T-helper 1 cell treated with Interleukin-12 subunit alpha and Interleukin-12 subunit beta and Interleukin-4 antibody, amounts not matched to agents 30 ng/mL and 1 ng/mL, for 36 hours (primary cell): ENCODE results near the gene SYT14. TPM values are rescaled to one million over a fixed set of nuclear protein-coding genes. Genes with fewer than 3 reads are reported as not detected.
"Not testable (repeated sequence)": the region's sequence is repeated elsewhere in the genome, so short reads cannot be mapped to it uniquely, and the experiment has no call there.

Source experiments
- intact Hi-C: fragments of 100-400 bp; cut with micrococcal nuclease; formaldehyde crosslinking; loops from one replicate; pipeline ENCODE4 v1.15.1; 2024
- total RNA-seq: library from RNA; stranded (reverse); gene quantifications from 2 replicates; pipeline ENCODE4 v1.2.3, GENCODE V29; 2022

The SYT14 gene
- total RNA-seq, 1 donor from 2014 or later = not detected

- intact Hi-C loops = not testable (repeated sequence)
Measured at GRCh38 chr1:210112906-210113305, 174.9 kb downstream of the SYT14 start.

DNA sequence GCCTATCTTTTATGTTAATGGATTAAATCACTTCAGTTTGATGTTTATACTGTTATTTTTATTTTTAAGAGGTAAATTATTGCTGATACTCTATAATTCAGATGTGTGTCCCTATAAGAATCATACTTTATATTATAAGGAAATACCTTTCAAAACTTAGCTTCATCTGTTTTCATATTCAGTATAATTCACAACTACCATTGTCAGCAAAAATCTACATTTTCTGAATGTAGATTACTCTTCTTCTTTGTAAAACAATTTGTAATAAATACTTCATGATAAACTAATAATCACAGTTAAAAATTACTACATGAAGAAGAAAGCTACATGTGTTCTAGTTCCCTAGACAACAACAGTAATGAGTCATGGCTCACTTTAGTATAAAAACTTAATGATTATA lies 179.2 kb downstream of the SYT14 start:
- intact Hi-C loops = no loop called here

DNA sequence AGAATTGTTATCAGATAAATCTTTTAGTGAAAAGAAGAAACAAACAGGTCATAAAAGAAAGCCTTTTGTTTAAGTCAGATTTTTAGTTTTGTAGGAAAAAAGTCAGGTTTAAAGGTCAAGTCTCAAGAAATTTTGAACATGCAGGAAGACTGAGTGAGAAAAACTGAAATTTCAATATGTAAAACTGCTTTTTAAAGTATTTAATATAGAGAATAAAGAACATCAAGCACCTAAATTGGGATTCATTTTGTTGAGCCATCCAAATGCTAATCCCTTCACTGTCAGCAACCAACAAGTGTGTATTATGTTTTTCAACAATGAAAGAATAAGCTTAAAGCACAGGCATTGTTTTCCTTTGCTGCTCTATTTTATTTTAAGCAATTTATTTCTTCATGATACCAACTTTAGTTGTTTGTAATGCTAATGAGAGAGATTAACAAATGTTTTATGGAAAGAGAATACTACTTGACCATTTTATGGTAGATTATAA lies 179.7 kb downstream of the SYT14 start:
- intact Hi-C loops = no loop called here

DNA sequence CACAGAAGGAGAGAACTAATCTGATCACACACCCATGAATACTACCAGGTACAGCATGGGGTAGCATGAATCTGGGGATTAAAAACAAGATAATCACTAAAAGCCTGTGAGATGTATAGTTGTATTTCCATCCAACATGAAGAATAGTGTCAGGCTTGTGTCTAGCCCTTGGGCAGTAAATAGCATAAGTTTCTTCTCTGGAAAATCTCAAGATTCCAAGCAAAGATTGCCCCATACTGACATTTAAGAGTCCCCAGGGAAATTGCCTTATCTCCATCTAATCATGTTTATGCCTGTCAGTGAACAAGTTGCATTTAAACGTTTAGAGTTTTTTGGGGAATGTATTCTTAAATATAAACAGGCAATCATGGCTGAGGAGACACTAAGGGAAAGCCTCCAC lies 185.4 kb downstream of the SYT14 start:
- intact Hi-C loops = no loop called here

DNA sequence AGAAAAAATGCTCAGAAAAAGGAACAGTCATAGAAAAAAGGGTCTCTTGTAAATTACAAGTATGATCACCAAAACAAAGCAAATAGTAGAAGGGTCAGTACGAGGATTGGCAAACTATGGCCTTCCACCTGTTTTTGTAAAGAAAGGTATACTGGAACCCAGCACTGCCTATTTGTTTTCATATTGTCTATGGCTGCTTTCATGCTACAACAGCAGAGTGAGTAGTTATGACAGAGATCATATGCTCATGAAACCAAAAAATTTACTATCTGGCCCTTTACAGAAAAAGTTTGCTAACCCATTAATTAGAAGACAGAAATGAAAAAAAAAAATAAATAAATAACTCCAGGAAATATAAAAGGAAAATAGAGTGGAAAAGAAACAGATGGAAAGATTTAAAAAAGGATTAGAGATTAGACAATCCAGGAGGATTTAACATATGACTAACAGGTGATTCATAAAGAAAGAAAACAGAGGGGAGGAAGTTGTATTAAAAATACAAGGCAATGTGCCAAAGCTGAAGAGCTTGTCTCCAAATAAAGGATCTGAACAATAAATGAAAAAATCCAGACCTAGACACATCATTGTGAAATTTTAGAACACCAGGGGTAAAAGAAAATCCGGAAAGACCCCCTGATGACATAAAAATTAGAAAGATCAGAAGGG lies 186.0 kb downstream of the SYT14 start:
- intact Hi-C loops = no loop called here

DNA sequence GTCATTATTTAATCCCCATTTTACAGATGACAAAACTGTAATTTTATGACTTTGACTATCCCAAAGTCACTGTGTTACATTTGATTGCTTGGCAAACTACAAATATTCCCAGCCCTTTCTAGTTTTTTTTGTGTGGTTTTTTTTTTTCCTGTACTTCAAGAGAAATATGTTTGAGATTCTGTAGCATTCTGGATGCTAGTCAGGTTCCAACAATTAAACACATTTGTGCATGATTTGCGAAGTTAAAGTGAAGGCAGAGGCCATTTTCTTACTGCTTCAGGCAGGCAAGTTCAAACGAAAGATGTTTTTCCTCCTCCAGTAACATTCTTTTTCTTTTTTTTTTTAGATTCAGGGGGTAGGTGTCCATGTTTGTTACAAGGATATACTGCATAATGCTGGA lies 186.7 kb downstream of the SYT14 start:
- intact Hi-C loops = no loop called here

GRCh38 chr1:210125143-210125542 lies 187.1 kb downstream of the SYT14 start:
- intact Hi-C loops = no loop called here

DNA sequence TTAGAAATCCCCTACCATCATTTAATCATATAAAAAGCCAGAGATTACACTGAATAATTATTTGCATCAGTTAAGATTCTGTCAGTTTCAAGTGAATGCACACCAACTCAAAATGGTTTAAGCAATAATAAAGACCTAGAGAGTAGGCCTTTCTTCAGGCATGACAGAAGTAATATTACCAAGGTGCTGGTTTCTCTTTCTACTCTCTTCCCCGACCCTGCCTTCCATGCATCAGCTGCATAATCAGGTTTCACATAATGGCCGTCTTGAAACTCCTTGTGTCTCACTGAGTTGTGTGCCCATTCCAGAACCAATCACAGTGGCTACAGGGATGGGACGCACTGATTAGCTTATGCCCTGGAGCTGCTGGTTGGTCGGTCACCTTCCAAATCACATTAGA lies 191.1 kb downstream of the SYT14 start:
- intact Hi-C loops = no loop called here

DNA sequence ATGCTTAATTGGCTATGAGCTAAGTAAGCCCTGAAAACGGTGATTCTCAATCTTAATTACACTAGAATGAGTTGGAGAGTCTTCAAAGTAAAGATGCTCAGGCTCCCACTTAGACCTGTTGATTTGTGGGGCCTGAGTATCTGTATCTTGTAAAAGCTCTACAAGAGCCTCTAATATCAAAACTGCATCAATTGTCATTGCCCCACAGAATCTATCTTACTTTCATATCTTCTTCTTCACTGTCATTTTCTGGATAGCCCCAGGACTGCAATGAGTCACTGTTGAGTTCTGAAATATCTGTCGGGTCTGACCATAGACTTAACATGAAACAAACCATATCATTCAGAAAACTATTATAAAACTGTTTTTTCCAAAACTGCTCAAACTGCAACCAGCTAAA lies 191.7 kb downstream of the SYT14 start:
- intact Hi-C loops = no loop called here

- intact Hi-C loops = no loop called here
Measured at GRCh38 chr1:210132582-210132981, 194.6 kb downstream of the SYT14 start.

DNA sequence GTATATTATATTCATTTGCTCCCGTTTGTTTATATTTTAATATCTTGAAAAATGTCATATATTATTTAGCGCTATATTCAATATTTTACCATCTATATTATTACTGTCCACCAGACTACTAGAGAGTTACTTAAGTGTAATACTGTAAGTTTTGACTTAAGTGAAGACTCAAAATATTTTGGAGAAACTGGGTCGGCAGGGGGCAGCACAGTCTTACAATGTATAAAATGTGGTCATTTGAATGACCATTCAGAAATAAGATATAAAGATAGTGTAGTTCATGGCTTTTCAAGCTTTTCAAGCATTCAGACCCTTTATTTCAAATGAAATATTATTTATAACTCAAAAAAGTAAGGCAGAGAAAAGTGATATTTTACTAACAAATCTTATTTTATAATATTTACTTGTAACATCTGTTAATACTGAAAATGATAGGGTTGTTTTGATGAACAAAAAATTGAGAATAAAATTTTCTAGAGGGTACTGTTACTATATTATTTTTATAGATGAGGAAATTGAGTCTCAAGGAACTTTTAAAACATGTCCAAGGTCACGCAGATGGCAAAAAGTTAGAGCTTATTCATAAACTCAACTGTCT lies 205.5 kb downstream of the SYT14 start:
- intact Hi-C loops = loop anchor here (1.0 to 2.0 kb wide), 3 partner anchors 168 to 991 kb away; partner anchors contain the start of gene KCNH1

DNA sequence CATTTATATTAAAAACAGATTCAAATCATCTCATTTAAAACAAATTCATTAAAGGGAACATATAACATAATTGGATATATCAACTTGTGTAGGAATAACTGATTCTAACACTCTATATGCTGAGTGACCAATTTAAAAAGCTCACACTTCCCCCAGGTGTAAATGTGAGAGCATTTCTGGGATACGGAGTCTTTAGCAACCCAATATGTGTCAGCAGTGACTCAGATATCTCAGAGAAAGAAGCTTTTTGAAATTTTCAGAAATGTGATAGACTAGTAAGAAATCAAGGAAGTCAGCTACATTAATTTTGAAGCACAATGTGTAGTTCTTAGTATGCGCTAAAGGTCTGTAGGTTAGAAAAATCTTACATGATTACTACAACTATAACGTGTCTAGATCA lies 206.7 kb downstream of the SYT14 start:
- intact Hi-C loops = no loop called here

DNA sequence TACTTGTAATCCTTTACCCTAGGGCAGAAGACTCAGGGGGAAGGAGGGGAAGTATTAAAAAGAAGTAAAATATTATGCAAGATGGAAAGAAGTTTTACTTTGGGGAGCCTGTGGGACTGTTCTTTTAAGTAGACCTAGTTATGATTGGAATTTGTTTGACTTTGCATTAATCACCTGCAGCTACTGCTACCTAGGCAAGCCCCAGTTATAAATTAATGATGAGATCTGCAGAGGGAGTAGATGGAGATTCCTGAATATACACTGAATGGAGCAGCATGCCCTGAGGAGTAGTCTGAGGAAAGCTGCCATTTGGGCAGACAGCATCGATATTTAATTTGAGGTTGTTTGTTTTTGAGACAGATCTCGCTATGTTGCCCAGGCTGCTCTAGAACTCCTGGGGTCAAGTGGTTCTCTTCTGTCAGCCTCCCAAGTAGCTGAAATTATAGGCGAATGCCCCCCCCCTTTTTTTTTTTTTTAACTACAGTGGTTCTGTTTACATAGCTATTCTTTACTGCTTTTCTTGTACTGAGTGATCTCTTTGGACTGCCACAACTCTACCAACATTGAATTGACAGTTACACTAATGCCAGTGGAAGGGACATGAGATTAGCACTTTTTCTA lies 213.1 kb downstream of the SYT14 start:
- intact Hi-C loops = no loop called here

- intact Hi-C loops = no loop called here
Measured at GRCh38 chr1:210159211-210159610, 221.2 kb downstream of the SYT14 start.

- intact Hi-C loops = no loop called here
Measured at GRCh38 chr1:210170220-210170619, 232.2 kb downstream of the SYT14 start.

DNA sequence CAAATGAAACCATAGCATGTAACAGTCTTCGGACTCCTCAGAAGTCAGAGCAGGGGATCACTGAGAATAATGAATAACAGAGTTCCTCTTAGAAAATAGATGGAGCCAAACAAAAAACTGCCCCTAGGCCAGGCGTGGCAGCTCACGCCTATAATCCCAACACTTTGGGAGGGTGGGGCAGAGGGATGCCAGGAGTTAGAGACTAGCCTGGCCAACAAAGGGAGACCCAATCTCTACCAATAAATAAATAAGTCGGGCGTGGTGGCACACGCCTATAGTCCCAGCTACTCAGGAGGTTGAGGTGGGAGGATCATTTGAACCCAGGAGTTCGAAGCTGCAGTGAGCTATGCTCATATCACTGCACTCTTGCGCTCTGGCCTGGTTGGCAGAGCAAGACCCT lies 236.1 kb downstream of the SYT14 start:
- intact Hi-C loops = no loop called here

DNA sequence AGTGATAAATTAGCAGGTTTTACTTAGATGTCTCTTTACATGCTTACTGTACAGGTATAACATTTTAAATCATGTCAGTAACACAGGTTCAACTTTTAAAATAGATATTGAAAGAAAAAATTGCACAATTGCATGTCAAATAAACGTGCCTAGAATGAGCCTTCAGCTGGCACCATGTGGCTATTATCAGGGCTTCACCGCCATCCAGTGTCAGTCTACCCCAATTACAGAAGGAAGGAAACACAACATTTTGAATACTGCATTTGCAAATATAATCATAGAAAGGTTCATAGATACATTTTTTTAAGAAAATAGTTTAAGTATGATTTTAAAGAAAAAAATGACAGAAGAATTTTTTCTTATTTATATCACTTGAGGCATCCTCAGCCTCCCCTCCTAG lies 247.0 kb downstream of the SYT14 start:
- intact Hi-C loops = no loop called here

DNA sequence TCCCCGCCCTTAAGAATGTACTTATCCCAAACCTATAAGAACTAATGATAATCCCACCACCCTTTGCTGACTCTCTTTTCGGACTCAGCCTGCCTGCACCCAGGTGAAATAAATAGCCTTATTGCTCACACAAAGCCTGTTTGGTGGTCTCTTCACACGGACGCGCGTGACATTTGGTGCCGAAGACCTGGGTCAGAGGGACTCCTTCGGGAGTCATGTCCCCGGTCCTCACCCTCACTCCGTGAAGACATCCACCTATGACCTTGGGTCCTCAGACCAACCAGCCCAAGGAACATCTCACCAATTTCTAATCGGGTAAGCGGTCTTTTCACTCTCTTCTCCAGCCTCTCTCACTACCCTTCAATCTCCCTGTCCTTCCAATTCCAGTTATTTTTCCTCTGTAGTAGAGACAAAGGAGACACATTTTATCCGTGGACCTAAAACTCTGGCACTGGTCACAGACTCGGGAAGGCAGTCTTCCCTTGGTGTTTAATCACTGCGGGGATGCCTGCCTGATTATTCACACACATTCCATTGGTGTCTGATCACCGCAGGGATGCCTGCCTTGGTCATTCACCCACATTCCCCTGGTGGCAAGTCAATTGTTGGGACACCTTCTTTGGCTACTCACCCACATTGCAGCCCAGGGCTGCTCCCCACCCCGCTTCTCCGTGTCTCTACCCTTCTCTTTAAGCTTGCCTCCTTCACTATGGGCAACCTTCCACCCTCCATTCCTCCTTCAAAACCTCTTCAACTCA lies 250.0 kb downstream of the SYT14 start:
- intact Hi-C loops = not testable (repeated sequence)

DNA sequence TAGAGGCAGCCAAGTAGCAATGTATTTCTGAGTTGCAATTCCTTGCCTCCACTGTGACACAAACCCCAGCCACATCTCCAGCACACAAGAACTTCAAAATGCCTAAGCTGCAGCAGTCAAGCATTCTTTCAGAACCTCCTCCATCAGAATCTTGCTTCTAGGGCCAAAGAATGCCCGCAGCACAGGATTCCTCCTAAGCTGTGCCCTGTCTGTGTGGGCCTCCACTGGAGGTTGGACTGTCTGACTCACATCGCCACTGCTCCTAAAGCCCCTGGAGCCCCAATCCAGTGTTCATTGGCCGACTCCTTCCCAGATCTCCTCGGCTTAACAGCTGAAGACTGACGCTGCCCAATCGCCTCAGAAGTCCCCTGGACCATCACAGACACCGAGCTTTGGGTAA lies 251.4 kb downstream of the SYT14 start:
- intact Hi-C loops = no loop called here

DNA sequence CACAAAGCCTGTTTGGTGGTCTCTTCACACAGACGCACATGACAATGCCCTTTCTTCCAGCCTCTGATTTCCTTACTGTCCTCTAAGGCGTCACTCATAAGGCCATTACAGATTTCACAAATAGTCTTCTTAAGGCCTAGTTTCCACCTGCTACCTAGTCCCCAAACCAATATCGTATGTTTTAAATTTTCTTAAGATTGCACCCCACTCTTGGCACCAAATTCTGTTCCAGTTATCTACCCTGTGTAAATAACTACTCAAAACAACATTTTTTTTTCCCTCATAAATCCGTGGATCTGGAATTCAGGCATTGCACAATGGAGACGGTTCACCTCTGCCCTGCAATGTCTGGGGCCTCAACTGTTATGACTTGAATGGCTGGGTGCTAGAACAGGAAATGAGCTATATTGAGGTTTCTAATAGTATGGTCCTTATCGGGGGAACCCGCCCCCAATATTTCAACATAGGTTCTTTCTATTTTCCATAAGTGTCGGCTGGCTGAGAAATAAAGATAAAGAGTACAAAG lies 257.7 kb downstream of the SYT14 start:
- intact Hi-C loops = no loop called here

GRCh38 chr1:210196266-210196665 lies 258.2 kb downstream of the SYT14 start:
- intact Hi-C loops = not testable (repeated sequence)

DNA sequence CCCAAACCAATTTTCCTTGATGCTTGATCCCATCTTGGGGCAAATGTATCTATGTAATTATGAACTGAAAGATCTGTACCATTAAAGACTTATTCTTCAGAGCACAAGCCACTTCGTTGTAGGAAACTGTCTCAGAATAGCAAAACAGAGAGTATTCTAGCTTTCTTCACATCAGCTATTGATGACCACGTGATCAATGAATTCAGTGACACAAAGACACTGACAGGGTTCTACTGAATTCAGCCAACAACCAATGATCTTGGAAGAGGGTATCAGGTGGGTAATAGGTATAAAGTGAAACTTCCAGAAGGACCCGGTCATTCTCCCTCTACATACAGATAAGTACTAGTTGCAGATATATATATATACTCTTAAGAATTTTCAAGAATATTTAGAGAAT lies 260.8 kb downstream of the SYT14 start:
- intact Hi-C loops = no loop called here
